Fibroblast of mammary gland (primary cell): ENCODE measurements around the gene PADI3.
"Not testable (repeated sequence)": the region's sequence is repeated elsewhere in the genome, so short reads cannot be mapped to it uniquely, and the experiment has no call there.

Experiments
- DNase-seq: peaks from one replicate; pipeline ENCODE4 v3.0.0-alpha.2; 2010; ENCODE audit warnings: low read depth
- H3K4me3 ChIP-seq: 2 replicates; pipeline ENCODE4 v1.5.1; 2011; ENCODE audit warnings: low read depth, mild to moderate bottlenecking, low read length, moderate library complexity; ENCODE audit not compliant: control insufficient read depth
- TF ChIP-seq, protein P1 (sequence below): conservative IDR thresholded peaks from 2 replicates; pipeline ENCODE4 v1.5.1; 2011; ENCODE audit warnings: low read depth, low read length, inconsistent platforms; ENCODE audit not compliant: control insufficient read depth, insufficient read depth

PADI3 gene

DNA sequence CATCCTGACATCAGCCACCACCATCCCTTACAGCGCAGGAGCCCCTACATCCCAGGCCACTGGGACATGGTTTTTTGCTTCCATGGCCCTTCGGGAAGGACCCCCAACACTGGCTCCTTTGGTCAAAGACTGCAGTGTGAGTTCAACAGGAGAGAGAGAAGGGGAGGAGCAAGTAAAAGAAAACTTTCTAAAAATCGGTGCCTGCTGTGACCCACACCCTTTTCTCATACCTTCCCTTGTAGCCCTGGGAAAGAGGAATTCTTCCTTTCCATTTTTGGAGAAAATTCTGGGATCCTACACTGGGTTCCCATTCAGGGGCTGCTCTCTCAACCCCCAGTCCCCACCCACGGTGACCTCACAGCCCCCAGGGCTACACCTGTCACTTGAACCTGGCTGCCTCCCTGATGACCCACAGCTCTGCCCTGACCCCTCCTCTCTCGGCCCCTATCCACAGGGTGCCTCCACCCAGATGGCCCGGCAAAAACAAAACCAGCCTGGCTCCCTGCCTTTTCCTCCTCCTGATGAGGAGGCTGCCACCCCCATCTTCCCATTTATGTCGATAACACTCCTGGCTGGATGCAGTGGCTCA is 66.7 kb downstream of the PADI3 start:
- TF ChIP-seq, protein P1, sequence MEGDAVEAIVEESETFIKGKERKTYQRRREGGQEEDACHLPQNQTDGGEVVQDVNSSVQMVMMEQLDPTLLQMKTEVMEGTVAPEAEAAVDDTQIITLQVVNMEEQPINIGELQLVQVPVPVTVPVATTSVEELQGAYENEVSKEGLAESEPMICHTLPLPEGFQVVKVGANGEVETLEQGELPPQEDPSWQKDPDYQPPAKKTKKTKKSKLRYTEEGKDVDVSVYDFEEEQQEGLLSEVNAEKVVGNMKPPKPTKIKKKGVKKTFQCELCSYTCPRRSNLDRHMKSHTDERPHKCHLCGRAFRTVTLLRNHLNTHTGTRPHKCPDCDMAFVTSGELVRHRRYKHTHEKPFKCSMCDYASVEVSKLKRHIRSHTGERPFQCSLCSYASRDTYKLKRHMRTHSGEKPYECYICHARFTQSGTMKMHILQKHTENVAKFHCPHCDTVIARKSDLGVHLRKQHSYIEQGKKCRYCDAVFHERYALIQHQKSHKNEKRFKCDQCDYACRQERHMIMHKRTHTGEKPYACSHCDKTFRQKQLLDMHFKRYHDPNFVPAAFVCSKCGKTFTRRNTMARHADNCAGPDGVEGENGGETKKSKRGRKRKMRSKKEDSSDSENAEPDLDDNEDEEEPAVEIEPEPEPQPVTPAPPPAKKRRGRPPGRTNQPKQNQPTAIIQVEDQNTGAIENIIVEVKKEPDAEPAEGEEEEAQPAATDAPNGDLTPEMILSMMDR = no peak
- DNase-seq = no peak
- H3K4me3 ChIP-seq = no peak overlapping the region

DNA sequence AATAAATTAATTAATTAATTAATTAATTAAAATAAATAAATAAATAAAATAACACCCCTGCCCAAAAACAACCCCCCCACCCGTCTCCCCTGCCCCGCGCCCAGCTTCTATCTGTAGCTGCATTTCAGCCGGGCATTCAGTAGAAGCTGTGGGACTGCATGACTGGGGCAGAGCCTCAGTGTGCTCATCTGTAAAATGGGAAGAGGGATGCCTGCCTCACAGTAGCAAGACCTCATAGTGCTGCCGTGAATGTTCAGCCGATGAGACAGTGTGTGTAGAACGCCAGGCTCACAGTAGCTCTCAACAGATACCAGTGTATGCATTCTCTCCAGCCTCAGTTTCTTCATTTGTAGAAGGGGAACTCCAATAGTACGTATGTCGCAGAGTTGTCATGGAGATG is 67.8 kb downstream of the PADI3 start:
- TF ChIP-seq, protein P1 = no peak

DNA sequence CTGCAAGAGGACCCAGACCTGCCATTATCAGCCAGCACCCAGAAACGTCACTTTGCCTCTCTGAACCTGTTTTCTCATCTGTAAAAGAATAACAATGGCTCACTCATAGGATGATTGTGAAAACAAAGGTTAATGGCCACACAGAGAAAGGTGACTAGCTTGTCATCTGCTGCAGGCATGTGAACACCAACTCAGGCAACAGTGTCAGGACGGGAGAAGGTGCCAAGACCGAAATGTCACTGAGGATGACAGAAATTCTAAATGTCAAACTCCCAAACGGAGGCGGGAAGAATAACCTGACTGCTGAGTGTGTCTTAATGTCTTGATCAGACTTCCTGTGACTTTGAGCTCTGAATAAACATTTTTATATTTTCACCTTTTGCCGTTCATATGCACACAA is 69.4 kb downstream of the PADI3 start:
- no peak overlapping the region for H3K4me3 ChIP-seq
- DNase-seq = no peak
- TF ChIP-seq, protein P1 = no peak

More for the DNA sequence above, 67.8 kb downstream of the PADI3 start:
- H3K4me3 ChIP-seq = no peak overlapping the region
- DNase-seq = no peak

DNA sequence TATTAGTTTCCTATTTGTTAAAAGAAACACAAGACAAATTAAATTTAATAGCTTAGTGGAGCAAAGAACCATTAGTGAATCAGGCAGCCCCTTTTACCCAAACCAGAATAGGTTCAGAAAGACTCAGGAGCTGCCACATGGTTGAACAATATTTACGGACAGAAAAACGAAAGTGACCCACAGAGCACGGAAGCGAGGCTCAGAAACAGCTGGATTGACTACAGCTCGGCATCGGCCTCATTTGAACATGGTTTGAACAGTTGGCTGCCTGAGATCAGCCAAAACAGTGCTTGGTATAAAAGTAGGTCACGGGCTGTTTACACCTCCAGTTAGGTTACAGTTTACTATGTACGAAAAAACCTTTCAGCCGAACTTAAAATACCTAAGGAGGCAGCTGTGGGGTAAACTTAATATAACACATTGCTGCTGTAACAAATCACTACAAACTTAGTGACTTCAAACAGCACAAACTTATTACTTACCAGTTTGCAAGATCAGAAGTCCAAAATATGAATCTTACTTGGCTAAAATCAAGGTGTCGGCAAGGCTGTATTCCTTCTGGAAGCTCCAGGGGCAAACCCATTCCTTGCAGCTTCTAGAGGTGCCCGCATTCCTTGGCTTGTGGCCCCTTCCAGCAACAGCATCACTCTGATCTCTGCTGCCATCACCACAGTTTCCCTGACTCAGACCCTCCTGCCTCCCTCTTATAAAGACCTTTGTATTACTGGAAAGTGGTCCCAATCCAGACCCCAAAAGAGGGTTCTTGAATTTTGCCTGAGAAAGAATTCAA is 70.9 kb downstream of the PADI3 start:
- no peak overlapping the region for H3K4me3 ChIP-seq
- DNase-seq = no peak
- TF ChIP-seq, protein P1 = no peak

DNA sequence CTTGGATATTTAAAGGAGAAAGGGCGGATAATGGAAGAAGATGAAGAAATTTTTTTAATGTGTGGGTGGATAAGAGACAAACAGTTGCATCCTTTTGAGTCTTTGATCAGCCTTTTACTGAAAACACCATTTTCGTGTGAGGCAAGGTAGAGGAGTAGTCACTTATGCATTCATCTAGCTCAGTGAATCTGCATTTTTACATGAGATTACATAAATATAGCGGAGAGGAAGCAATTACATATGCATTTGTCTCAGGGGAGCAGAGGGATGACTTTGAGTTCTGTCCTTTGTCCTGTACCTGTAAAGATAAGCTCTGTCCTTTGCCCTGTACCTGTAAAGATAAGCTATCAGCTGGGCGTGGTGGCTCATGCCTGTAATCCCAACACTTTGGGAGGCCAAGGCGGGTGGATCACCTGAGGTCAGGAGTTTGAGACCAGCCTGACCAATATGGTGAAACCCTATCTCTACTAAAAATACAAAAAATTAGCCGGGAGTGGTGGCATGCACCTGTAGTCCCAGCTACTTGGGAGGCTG is 73.0 kb downstream of the PADI3 start:
- not testable (repeated sequence) for H3K4me3 ChIP-seq, DNase-seq

DNA sequence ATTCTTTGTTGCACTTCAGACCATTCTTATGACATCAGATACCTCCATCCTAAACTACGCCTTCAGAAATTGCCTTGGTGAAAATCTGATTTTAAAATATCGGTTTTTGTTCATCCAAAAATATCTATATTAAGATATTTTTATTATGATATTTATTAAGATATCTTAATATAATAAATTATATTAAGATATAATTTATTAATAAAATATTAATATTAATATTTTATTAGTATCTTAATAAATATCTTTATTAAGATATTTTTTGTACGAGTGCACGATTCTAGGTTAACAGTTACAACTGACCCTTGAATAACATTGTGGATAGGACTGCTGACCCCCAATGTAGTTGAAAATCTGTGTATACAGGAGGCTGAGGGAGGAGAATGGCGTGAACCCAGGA is 80.0 kb downstream of the PADI3 start:
- no peak for DNase-seq
- TF ChIP-seq, protein P1 = no peak

DNA sequence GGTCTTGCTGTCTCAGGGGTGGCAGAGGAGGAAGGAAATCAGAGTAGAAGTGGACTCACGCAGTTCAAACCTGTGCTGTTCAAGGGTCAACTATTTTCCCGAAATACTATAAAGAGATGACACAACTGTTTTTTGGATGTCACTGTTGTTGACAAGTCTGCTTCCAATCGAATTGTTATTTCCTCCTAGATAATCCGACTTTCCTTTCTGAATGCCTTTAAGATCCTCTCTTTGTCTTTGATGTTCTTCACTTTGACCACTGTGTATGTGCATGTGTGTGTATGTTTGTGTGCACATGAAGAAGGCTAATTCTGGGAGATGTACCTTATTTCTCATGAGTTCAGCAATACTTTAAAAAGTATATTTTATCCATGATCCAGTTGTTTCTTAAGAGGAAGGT is 80.7 kb downstream of the PADI3 start:
- TF ChIP-seq, protein P1 = no peak
- no peak overlapping the region for H3K4me3 ChIP-seq
- no peak for DNase-seq

More for the DNA sequence above, 80.0 kb downstream of the PADI3 start:
- no peak overlapping the region for H3K4me3 ChIP-seq
